Medulla oblongata (tissue), 1 donor: ENCODE measurements around the gene CALCB.

Experiments used
- DNase-seq: peaks from one replicate; pipeline ENCODE4 v3.0.0-alpha.2; 2015; ENCODE audit errors: extremely low spot score

Gene CALCB

GRCh38 chr11:15118431-15118830 lies 45.0 kb downstream of the CALCB start:
- DNase-seq: no peak

- no peak for DNase-seq
These were observed 46.0 kb downstream of the CALCB start for GRCh38 chr11:15119352-15119751.

- no peak for DNase-seq
These were observed 46.4 kb downstream of the CALCB start for GRCh38 chr11:15119826-15120225.

- no peak for DNase-seq
These were observed 50.5 kb downstream of the CALCB start for GRCh38 chr11:15123849-15124248.

GRCh38 chr11:15124528-15124927 lies 51.1 kb downstream of the CALCB start:
- DNase-seq: no peak

GRCh38 chr11:15127341-15127740 lies 53.9 kb downstream of the CALCB start:
- DNase-seq: no peak
